Measurements from ENCODE around the gene SULT2B1.

DNA sequence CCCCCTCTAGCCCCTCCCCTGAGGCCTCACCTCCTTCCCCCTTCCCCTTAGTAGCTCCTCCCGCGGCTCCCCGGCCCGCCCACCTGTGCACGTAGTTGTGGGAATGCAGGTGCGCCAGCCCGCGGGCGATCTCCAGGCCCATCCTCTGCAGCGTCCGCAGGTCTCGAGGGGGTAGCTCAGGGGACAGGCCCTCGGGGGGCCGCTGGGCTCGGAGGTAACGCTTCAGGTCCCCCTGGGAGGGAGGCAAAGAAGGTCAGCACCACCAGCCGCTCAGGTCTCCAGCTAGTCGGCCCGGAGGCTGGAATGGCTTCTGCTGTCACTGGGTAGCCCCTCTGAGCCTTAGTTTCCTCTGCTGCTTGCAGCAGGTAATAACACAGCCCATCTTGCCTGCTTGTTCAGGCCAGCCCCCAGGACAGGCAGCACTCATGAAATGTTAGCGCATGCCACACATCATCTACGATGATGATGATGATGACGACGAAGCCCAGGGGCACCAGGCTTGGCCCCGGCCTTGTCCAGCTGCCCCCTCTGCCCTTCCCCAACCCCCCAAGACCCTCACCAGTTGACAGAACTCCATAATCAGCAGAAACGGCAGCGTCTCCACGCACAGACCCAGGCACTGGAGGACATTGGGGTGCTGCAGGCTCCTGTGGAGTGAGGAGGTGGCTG lies 49.5 kb upstream of the SULT2B1 start:
- no peak for TF ChIP-seq POLR2A (IDR thresholded peaks at IDR 0.05; ENCODE audit: low read depth, low read length)
- no peak for TF ChIP-seq TAF1 (IDR thresholded peaks at IDR 0.05; ENCODE audit: borderline replicate concordance, low read depth, low read length)
